Neural cell (in vitro differentiated cells): ENCODE data around the gene PNPLA5.

Experiments used
- EZH2 ChIP-seq: fragments of 200-600, 300-800 bp; shearing (Covaris generic), sonication (generic); IDR thresholded peaks from 2 replicates; pipeline ENCODE4 v1.6.1; 2014; ENCODE audit warnings: antibody characterized with exemption, low read length, borderline replicate concordance, mild to moderate bottlenecking; ENCODE audit not compliant: insufficient read depth, poor library complexity, severe bottlenecking
- POLR2AphosphoS5 ChIP-seq: IDR thresholded peaks from 2 replicates; pipeline ENCODE4 v1.6.1; 2012
- TF ChIP-seq, protein P1 (sequence below): fragments of 450-650 bp; IDR thresholded peaks from 2 replicates; pipeline ENCODE4 v1.5.1; 2014; ENCODE audit warnings: antibody characterized with exemption, mild to moderate bottlenecking, moderate library complexity; ENCODE audit not compliant: poor library complexity, severe bottlenecking

DNA sequence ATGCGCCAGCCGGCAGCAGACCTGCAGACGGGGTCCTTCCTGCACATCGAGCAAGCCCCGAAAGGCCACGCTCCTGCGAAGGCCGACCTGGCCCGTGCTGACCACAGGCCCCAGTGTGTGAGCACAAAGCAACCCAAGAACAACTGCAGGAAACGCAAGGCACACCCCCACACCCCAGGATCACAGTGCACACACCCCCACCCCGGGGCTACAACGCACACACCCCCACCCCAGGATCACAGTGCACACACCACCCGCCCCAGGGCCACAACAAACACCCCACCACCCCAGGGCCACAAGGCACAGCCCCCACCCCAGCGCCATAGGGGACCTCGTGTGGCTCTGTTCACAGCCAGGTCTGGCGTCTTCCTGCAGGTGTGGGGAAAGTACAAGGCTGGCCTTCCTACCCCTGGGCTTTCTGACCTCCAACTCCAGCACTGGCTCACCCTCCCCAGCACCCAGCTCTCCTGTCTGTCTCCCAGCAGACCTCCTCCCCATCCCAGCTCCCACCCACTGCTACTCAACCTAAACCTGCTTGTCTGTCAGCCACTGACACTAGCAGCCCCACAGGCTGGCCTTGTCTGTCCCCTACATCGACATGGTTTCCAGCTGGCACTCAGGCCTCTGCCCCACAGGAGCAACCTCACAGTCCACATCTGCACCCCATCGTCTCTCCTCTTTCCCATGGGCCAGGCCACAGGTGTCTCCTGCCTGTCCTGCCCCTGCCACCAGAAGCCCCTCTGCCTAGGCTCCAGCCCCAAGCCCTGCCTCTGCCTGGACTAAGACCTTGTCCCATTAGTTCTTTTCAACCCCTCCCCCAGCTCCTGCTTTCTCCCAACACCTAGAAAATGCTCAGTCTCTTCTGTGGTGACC, 59.2 kb downstream of the PNPLA5 start:
- TF ChIP-seq EZH2 (no peak), POLR2AphosphoS5 (no peak)
- TF ChIP-seq, protein P1, sequence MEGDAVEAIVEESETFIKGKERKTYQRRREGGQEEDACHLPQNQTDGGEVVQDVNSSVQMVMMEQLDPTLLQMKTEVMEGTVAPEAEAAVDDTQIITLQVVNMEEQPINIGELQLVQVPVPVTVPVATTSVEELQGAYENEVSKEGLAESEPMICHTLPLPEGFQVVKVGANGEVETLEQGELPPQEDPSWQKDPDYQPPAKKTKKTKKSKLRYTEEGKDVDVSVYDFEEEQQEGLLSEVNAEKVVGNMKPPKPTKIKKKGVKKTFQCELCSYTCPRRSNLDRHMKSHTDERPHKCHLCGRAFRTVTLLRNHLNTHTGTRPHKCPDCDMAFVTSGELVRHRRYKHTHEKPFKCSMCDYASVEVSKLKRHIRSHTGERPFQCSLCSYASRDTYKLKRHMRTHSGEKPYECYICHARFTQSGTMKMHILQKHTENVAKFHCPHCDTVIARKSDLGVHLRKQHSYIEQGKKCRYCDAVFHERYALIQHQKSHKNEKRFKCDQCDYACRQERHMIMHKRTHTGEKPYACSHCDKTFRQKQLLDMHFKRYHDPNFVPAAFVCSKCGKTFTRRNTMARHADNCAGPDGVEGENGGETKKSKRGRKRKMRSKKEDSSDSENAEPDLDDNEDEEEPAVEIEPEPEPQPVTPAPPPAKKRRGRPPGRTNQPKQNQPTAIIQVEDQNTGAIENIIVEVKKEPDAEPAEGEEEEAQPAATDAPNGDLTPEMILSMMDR: no peak
